HCT116 (cell line): ENCODE results near the gene SETD1A. TPM values are rescaled to one million over a fixed set of nuclear protein-coding genes. Genes with fewer than 3 reads are reported as not detected.

Experiments used
- ATAC-seq: fragments of 200-7000 bp; cut with Tn5 transposase; 2 replicates; pipeline ENCODE4 v1.9.1; 2020; ENCODE audit warnings: mild to moderate bottlenecking, moderate library complexity
- BruUV-seq: library from RNA; stranded (reverse); fragments of 400-500 nt; replicated peaks from 2 replicates; lab custom pipeline; 2021; lab: Mats Ljungman, UMichigan
- CTCF ChIA-PET: fragments of 300-600 bp; sonication (Branson Sonifier 250); formaldehyde crosslinking; loops from one replicate; lab custom pipeline; 2021; ENCODE audit warnings: antibody characterized with exemption; lab: Charles Lee
- POLR2A ChIA-PET: fragments of 300-600, 350-600 bp; sonication (Branson Sonifier 250); formaldehyde crosslinking; loops from one replicate; lab custom pipeline; 2021; ENCODE audit warnings: antibody characterized with exemption; lab: Charles Lee
- RAD21 ChIA-PET, 2 experiments: fragments of 300-600 bp; sonication (Branson Sonifier 250); formaldehyde crosslinking; loops; one replicate each; lab custom pipeline; 2023; ENCODE audit warnings: low total read pairs in 2 of 2; ENCODE audit not compliant: uncharacterized antibody in 2 of 2, unreplicated experiment in 2 of 2, low non-redundant PET in 1 of 2; lab: Charles Lee
- DNase-seq: peaks from one replicate; pipeline ENCODE4 v3.0.0-alpha.2; 2010; ENCODE audit warnings: low read depth, low spot score
- H2AFZ ChIP-seq: fragments of 200-600 bp; shearing (Covaris generic), sonication (generic); 2 replicates; pipeline ENCODE4 v1.6.1; 2017; ENCODE audit warnings: low read depth, mixed run types, mixed read lengths, antibody characterized with exemption, low read length; ENCODE audit not compliant: poor library complexity, severe bottlenecking
- H3K27ac ChIP-seq: 2 replicates; pipeline ENCODE4 v1.5.1; 2012; ENCODE audit warnings: low read depth, low read length
- H3K27me3 ChIP-seq: fragments of 200-600 bp; sonication (generic); 2 replicates; pipeline ENCODE4 v1.6.1; 2016; ENCODE audit warnings: mixed run types, low read length, mixed read lengths; ENCODE audit not compliant: insufficient read depth
- H3K36me3 ChIP-seq, 2 experiments: fragments of 200-500 bp in 1 of 2; fragments of 200-600 bp in 1 of 2; sonication (Bioruptor generic) in 1 of 2; sonication (generic) in 1 of 2; 2 replicates each; pipeline versions ENCODE4 v1.5.1 to v1.6.1; 2014 to 2016; ENCODE audit warnings: low read length in 2 of 2, inconsistent platforms in 1 of 2, mixed read lengths in 1 of 2, mixed run types in 1 of 2; ENCODE audit not compliant: insufficient read depth in 2 of 2, control insufficient read depth in 1 of 2
- H3K4me1 ChIP-seq, 2 experiments: fragments of 200-600 bp in 1 of 2; sonication (generic) in 1 of 2; 2 replicates each; pipeline versions ENCODE4 v1.5.1 to v1.6.1; 2012 to 2017; ENCODE audit warnings: low read length in 2 of 2, inconsistent platforms in 1 of 2, mild to moderate bottlenecking in 1 of 2, mixed read lengths in 1 of 2, mixed run types in 1 of 2, moderate library complexity in 1 of 2; ENCODE audit not compliant: insufficient read depth in 2 of 2, control insufficient read depth in 1 of 2
- H3K4me2 ChIP-seq: fragments of 200-600 bp; sonication (generic); 2 replicates; pipeline ENCODE4 v1.6.1; 2017; ENCODE audit warnings: mixed run types, low read length, mixed read lengths
- H3K4me3 ChIP-seq, 2 experiments: fragments of 200-600 bp in 1 of 2; sonication (generic) in 1 of 2; replicated peaks in 1 of 2; 2 replicates each; pipeline ENCODE4 v1.5.1; 2011 to 2016; ENCODE audit warnings: low read length in 2 of 2, control low read depth in 1 of 2, low read depth in 1 of 2, mild to moderate bottlenecking in 1 of 2, mixed read lengths in 1 of 2, mixed run types in 1 of 2
- H3K79me2 ChIP-seq: fragments of 200-600 bp; sonication (generic); 2 replicates; pipeline ENCODE4 v1.6.1; 2017; ENCODE audit warnings: mild to moderate bottlenecking, mixed run types, low read length, moderate library complexity, mixed read lengths; ENCODE audit not compliant: insufficient read depth
- H3K9ac ChIP-seq: fragments of 200-600 bp; sonication (generic); 2 replicates; pipeline ENCODE4 v1.6.1; 2016; ENCODE audit warnings: low read length, mixed read lengths
- H3K9me2 ChIP-seq: fragments of 200-600 bp; sonication (generic), shearing (Covaris generic); 2 replicates; pipeline ENCODE4 v1.6.1; 2017; ENCODE audit warnings: mixed run types, mild to moderate bottlenecking, moderate library complexity; ENCODE audit not compliant: insufficient read depth
- H3K9me3 ChIP-seq, 2 experiments: fragments of 200-500 bp in 1 of 2; fragments of 200-600 bp in 1 of 2; sonication (Bioruptor generic) in 1 of 2; sonication (generic) in 1 of 2; 2 replicates each; pipeline ENCODE4 v1.6.1; 2014 to 2017; ENCODE audit warnings: low read length in 2 of 2, mixed read lengths in 2 of 2, inconsistent platforms in 1 of 2, low read depth in 1 of 2, mild to moderate bottlenecking in 1 of 2, mixed run types in 1 of 2, moderate library complexity in 1 of 2; ENCODE audit not compliant: control insufficient read depth in 1 of 2, insufficient read depth in 1 of 2
- H4K20me1 ChIP-seq: fragments of 200-600 bp; sonication (generic), shearing (Covaris generic); 2 replicates; pipeline ENCODE4 v1.6.1; 2017; ENCODE audit warnings: mixed run types, mild to moderate bottlenecking, moderate library complexity; ENCODE audit not compliant: insufficient read depth
- ELF1 ChIP-seq: IDR thresholded peaks from 2 replicates; pipeline ENCODE4 v1.6.1; 2012; ENCODE audit warnings: low read depth, borderline replicate concordance
- EZH2 ChIP-seq: fragments of 200-600 bp; sonication (generic); IDR thresholded peaks from 2 replicates; pipeline ENCODE4 v1.6.1; 2017; ENCODE audit warnings: antibody characterized with exemption, mixed run types
- POLR2A ChIP-seq: IDR thresholded peaks from 2 replicates; pipeline ENCODE4 v1.7.0; 2011; ENCODE audit warnings: borderline replicate concordance; ENCODE audit not compliant: insufficient read depth, insufficient read length; ENCODE audit errors: extremely low read depth
- SIN3A ChIP-seq: IDR thresholded peaks from 2 replicates; pipeline ENCODE4 v1.6.1; 2012; ENCODE audit warnings: low read depth
- SP1 ChIP-seq: IDR thresholded peaks from 2 replicates; pipeline ENCODE4 v1.6.1; 2012; ENCODE audit warnings: low read depth
- SRF ChIP-seq: IDR thresholded peaks from 2 replicates; pipeline ENCODE4 v1.6.1; 2012; ENCODE audit warnings: low read depth
- ZFX ChIP-seq: fragments of 450-650 bp; IDR thresholded peaks from 2 replicates; pipeline ENCODE4 v1.6.1; 2017
- ZNF274 ChIP-seq: fragments of 200-500 bp; sonication (Bioruptor generic); IDR thresholded peaks from 2 replicates; pipeline ENCODE4 v1.6.1; 2014; ENCODE audit warnings: mild to moderate bottlenecking, low read depth, low read length, inconsistent platforms
- intact Hi-C: fragments of 100-400 bp; cut with micrococcal nuclease; formaldehyde crosslinking; loops from 2 replicates; pipeline ENCODE4 v1.10.0; 2022
- total RNA-seq: library from RNA; stranded (reverse); gene quantifications from one replicate; pipeline ENCODE4 v1.2.1, GENCODE V29; 2021; ENCODE audit not compliant: unreplicated experiment
- TF ChIP-seq, protein P1 (sequence below): IDR thresholded peaks from 2 replicates; pipeline ENCODE4 v1.6.1; 2012
- TF ChIP-seq, protein P2 (sequence below), 3 experiments: fragments of 200-600 bp in 1 of 3; sonication (generic) in 1 of 3; IDR thresholded peaks in 2 of 3; conservative IDR thresholded peaks in 1 of 3; 2 replicates each; pipeline ENCODE4 v1.5.1; 2012 to 2017; ENCODE audit warnings: low read depth in 2 of 3, low read length in 2 of 3, antibody characterized with exemption in 1 of 3, borderline replicate concordance in 1 of 3, control low read depth in 1 of 3, mild to moderate bottlenecking in 1 of 3, mixed read lengths in 1 of 3, mixed run types in 1 of 3, moderate library complexity in 1 of 3; ENCODE audit not compliant: insufficient read depth in 1 of 3
- TF ChIP-seq, protein P3 (sequence below): IDR thresholded peaks from 2 replicates; pipeline ENCODE4 v1.6.1; 2012; ENCODE audit warnings: low read depth
- TF ChIP-seq, protein P4 (sequence below): IDR thresholded peaks from 2 replicates; pipeline ENCODE4 v1.6.1; 2011; ENCODE audit warnings: mild to moderate bottlenecking, low read length, moderate library complexity; ENCODE audit not compliant: insufficient replicate concordance; ENCODE audit errors: extremely low read depth

The SETD1A gene
- total RNA-seq, 1 experiment from 2014 or later = 26.9 TPM

DNA sequence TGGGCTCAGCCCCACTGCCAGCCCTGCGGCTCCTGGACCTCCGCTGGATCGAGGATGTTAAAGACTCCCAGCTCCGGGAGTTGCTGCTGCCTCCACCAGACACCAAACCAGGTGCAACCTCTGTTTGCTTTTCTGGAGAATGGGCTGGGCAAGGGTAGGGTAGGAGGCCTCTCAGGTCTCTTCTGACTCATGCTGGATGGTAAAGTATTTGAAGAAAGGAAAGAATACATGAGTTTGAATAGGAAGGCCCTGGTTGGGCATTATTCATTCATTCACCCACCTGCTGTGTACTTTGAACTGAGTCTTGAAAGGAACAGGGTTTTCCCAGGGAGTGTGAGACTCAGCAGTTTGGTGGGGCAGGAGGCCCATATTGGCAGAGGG, 15.1 kb upstream of the SETD1A start:
- DNase-seq = no peak
- Histone ChIP-seq H3K4me2 (peak overlapping the region; percentile 50), H3K9me3 (no peaks in the 10 kb centered on the region), H3K27me3 (no peaks in the 10 kb centered on the region), H3K9me2 (no peaks in the 10 kb centered on the region), H3K79me2 (peaks cover 1% of the 10 kb centered on the region; the same call in 1 of the 2 replicates), H3K9ac (peak overlapping the region; percentile 25; the same call in 1 of the 2 replicates), H3K4me1 (peaks cover 5 to 12% of the 10 kb centered on the region in 2 experiments; a peak in 3 of 4 replicates), H2AFZ (no peak overlapping the region), H3K36me3 (peaks cover 14 to 20% of the 10 kb centered on the region in 2 experiments), H3K4me3 (no peak overlapping the region), H3K27ac (peak overlapping the region; percentile 38; the same call in 1 of the 2 replicates), H4K20me1 (no peaks in the 10 kb centered on the region)
- BruUV-seq = no TSS peak
- intact Hi-C loops = no loop called here
- POLR2A ChIA-PET = interaction anchor here (1.3 to 1.6 kb wide), 2 partner anchors 11 to 136 kb away, joined by 3 read pairs; no protein-coding TSS in a partner anchor
- no peak for ATAC-seq
- TF ChIP-seq EZH2 = no peak
- TF ChIP-seq ELF1 = no peak
- TF ChIP-seq, protein P1, sequence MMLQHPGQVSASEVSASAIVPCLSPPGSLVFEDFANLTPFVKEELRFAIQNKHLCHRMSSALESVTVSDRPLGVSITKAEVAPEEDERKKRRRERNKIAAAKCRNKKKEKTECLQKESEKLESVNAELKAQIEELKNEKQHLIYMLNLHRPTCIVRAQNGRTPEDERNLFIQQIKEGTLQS = no peak
- no peak for TF ChIP-seq ZNF274
- CTCF ChIA-PET = interaction anchor here (0.8 to 2.4 kb wide), 6 partner anchors 11 to 500 kb away, joined by 3 to 13 read pairs (median 5); partner anchors contain the start of gene ZNF843
- RAD21 ChIA-PET = interaction anchor here (0.8 to 1.3 kb wide), 2 partner anchors 98 kb away, joined by 3 to 4 read pairs; no protein-coding TSS in a partner anchor

DNA sequence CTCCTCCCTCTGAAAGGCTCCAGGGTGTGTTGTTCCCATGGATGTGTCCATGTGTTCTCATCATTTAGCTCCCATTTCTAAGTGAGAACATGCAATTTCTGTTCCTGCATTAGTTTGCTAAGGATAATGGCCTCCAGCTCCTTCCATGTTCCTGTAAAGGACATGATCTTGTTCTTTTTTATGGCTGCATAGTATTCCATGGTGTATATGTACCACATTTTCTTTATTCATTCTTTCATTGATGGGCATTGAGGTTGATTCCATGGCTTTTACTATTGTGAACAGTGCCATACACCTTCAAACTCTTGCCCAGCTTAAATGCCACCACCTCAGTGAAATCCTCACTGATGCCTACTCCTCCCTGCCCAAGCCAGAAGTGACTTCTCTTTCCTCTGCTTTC, 13.2 kb upstream of the SETD1A start:
- no TSS peak for BruUV-seq
- no peak overlapping the region for H3K4me3 ChIP-seq
- POLR2A ChIA-PET = no interaction called here
- no peak for DNase-seq
- no peak overlapping the region for H3K27ac ChIP-seq
- ATAC-seq = no peak
- peaks cover 14 to 20% of the 10 kb centered on the region in 2 experiments for H3K36me3 ChIP-seq
- peaks cover 5 to 29% of the 10 kb centered on the region in 2 experiments; a peak in 3 of 4 replicates for H3K4me1 ChIP-seq
- no peaks in the 10 kb centered on the region for H4K20me1 ChIP-seq
- H3K79me2 ChIP-seq = peaks cover 3% of the 10 kb centered on the region; the same call in 1 of the 2 replicates
- CTCF ChIA-PET = interaction anchor here (1.0 kb wide), 1 partner anchor 9 kb away, joined by 3 read pairs; no protein-coding TSS in a partner anchor
- intact Hi-C loops = no loop called here
- no peak overlapping the region for H3K9ac ChIP-seq
- no peaks in the 10 kb centered on the region for H3K9me2 ChIP-seq
- no peaks in the 10 kb centered on the region for H3K27me3 ChIP-seq
- H3K9me3 ChIP-seq = no peaks in the 10 kb centered on the region
- H3K4me2 ChIP-seq = no peak overlapping the region
- RAD21 ChIA-PET = no interaction called here
- no peak overlapping the region for H2AFZ ChIP-seq
- TF ChIP-seq POLR2A = no peak
- TF ChIP-seq, protein P2, sequence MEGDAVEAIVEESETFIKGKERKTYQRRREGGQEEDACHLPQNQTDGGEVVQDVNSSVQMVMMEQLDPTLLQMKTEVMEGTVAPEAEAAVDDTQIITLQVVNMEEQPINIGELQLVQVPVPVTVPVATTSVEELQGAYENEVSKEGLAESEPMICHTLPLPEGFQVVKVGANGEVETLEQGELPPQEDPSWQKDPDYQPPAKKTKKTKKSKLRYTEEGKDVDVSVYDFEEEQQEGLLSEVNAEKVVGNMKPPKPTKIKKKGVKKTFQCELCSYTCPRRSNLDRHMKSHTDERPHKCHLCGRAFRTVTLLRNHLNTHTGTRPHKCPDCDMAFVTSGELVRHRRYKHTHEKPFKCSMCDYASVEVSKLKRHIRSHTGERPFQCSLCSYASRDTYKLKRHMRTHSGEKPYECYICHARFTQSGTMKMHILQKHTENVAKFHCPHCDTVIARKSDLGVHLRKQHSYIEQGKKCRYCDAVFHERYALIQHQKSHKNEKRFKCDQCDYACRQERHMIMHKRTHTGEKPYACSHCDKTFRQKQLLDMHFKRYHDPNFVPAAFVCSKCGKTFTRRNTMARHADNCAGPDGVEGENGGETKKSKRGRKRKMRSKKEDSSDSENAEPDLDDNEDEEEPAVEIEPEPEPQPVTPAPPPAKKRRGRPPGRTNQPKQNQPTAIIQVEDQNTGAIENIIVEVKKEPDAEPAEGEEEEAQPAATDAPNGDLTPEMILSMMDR (IDR thresholded peaks at IDR 0.05 in 2 of 3, conservative IDR thresholded peaks at IDR 0.05 in 1 of 3; ENCODE audit: borderline replicate concordance in 1 of 3, insufficient read depth in 1 of 3, low read depth in 2 of 3, low read length in 2 of 3) = no peak
- TF ChIP-seq SRF = no peak
- TF ChIP-seq, protein P3, sequence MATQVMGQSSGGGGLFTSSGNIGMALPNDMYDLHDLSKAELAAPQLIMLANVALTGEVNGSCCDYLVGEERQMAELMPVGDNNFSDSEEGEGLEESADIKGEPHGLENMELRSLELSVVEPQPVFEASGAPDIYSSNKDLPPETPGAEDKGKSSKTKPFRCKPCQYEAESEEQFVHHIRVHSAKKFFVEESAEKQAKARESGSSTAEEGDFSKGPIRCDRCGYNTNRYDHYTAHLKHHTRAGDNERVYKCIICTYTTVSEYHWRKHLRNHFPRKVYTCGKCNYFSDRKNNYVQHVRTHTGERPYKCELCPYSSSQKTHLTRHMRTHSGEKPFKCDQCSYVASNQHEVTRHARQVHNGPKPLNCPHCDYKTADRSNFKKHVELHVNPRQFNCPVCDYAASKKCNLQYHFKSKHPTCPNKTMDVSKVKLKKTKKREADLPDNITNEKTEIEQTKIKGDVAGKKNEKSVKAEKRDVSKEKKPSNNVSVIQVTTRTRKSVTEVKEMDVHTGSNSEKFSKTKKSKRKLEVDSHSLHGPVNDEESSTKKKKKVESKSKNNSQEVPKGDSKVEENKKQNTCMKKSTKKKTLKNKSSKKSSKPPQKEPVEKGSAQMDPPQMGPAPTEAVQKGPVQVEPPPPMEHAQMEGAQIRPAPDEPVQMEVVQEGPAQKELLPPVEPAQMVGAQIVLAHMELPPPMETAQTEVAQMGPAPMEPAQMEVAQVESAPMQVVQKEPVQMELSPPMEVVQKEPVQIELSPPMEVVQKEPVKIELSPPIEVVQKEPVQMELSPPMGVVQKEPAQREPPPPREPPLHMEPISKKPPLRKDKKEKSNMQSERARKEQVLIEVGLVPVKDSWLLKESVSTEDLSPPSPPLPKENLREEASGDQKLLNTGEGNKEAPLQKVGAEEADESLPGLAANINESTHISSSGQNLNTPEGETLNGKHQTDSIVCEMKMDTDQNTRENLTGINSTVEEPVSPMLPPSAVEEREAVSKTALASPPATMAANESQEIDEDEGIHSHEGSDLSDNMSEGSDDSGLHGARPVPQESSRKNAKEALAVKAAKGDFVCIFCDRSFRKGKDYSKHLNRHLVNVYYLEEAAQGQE = no peak
- no peak for TF ChIP-seq SP1
- no peak for TF ChIP-seq SIN3A
- TF ChIP-seq, protein P4, sequence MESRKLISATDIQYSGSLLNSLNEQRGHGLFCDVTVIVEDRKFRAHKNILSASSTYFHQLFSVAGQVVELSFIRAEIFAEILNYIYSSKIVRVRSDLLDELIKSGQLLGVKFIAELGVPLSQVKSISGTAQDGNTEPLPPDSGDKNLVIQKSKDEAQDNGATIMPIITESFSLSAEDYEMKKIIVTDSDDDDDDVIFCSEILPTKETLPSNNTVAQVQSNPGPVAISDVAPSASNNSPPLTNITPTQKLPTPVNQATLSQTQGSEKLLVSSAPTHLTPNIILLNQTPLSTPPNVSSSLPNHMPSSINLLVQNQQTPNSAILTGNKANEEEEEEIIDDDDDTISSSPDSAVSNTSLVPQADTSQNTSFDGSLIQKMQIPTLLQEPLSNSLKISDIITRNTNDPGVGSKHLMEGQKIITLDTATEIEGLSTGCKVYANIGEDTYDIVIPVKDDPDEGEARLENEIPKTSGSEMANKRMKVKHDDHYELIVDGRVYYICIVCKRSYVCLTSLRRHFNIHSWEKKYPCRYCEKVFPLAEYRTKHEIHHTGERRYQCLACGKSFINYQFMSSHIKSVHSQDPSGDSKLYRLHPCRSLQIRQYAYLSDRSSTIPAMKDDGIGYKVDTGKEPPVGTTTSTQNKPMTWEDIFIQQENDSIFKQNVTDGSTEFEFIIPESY = no peak
- TF ChIP-seq ZFX = no peak
